WTC11 (cell line): ENCODE data around the gene CBFB. TPM values are rescaled to one million over a fixed set of nuclear protein-coding genes. Genes with fewer than 3 reads are reported as not detected.

Experiments
- ATAC-seq: fragments of 200-7000 bp; cut with Tn5 transposase; 2 replicates; pipeline ENCODE4 v1.10.0; 2021; ENCODE audit warnings: mild to moderate bottlenecking, moderate library complexity
- CTCF ChIA-PET: fragments of 300-600 bp; sonication (Branson Sonifier 250); formaldehyde crosslinking; loops from one replicate; lab custom pipeline; 2021; ENCODE audit warnings: antibody characterized with exemption; lab: Charles Lee
- POLR2A ChIA-PET: fragments of 350-600 bp; sonication (Branson Sonifier 250); formaldehyde crosslinking; loops from one replicate; lab custom pipeline; 2021; ENCODE audit warnings: antibody characterized with exemption; lab: Charles Lee
- DNase-seq: peaks from one replicate; pipeline ENCODE4 v3.0.0; 2021; ENCODE audit warnings: low spot score
- H3K27ac Mint-ChIP-seq: 2 replicates; pipeline ENCODE4 v1.8.0; 2021; ENCODE audit warnings: mixed read lengths
- H3K27me3 Mint-ChIP-seq: 2 replicates; pipeline ENCODE4 v1.8.0; 2021; ENCODE audit warnings: low read depth, mild to moderate bottlenecking, moderate library complexity, mixed read lengths
- H3K36me3 Mint-ChIP-seq: 2 replicates; pipeline ENCODE4 v1.8.0; 2021; ENCODE audit warnings: mixed read lengths
- H3K4me1 Mint-ChIP-seq: 2 replicates; pipeline ENCODE4 v1.8.0; 2022; ENCODE audit warnings: mixed read lengths
- H3K4me3 Mint-ChIP-seq: 2 replicates; pipeline ENCODE4 v1.8.0; 2021; ENCODE audit warnings: mild to moderate bottlenecking, moderate library complexity, mixed read lengths
- H3K9me3 Mint-ChIP-seq: 2 replicates; pipeline ENCODE4 v1.8.0; 2021; ENCODE audit warnings: mixed read lengths
- ATF1 ChIP-seq: sonication (generic); formaldehyde crosslinking; IDR thresholded peaks from 2 replicates; pipeline ENCODE4 v1.8.1; 2023; ENCODE audit warnings: mild to moderate bottlenecking, moderate library complexity, missing genetic modification reagents
- ELF4 ChIP-seq: sonication (generic); formaldehyde crosslinking; IDR thresholded peaks from 2 replicates; pipeline ENCODE4 v1.8.1; 2022; ENCODE audit warnings: low read depth, mild to moderate bottlenecking, moderate library complexity, missing genetic modification reagents
- EMX1 ChIP-seq: fragments of 250-450 bp; sonication (Bioruptor Pico); IDR thresholded peaks from 2 replicates; pipeline ENCODE4 v1.8.0; 2021; ENCODE audit warnings: mild to moderate bottlenecking
- ESRRA ChIP-seq: sonication (generic); formaldehyde crosslinking; IDR thresholded peaks from 2 replicates; pipeline ENCODE4 v1.8.1; 2022; ENCODE audit warnings: mild to moderate bottlenecking, missing genetic modification reagents, borderline replicate concordance
- FOXJ3 ChIP-seq: sonication (generic); formaldehyde crosslinking; IDR thresholded peaks from 2 replicates; pipeline ENCODE4 v1.9.0; 2021; ENCODE audit warnings: missing genetic modification reagents, mild to moderate bottlenecking, borderline replicate concordance
- FOXP4 ChIP-seq: sonication (generic); formaldehyde crosslinking; IDR thresholded peaks from 2 replicates; pipeline ENCODE4 v1.8.0; 2022; ENCODE audit warnings: mild to moderate bottlenecking, missing genetic modification reagents
- MAX ChIP-seq: sonication (generic); formaldehyde crosslinking; IDR thresholded peaks from 2 replicates; pipeline ENCODE4 v1.8.0; 2022; ENCODE audit warnings: mild to moderate bottlenecking, missing genetic modification reagents
- MXD4 ChIP-seq: fragments of 250-450 bp; sonication (Bioruptor Pico); IDR thresholded peaks from 2 replicates; pipeline ENCODE4 v1.8.0; 2021; ENCODE audit warnings: mild to moderate bottlenecking, moderate library complexity, borderline replicate concordance
- MYBL2 ChIP-seq: sonication (generic); formaldehyde crosslinking; IDR thresholded peaks from 2 replicates; pipeline ENCODE4 v1.8.1; 2023; ENCODE audit warnings: mild to moderate bottlenecking, moderate library complexity, missing genetic modification reagents
- NFE2L1 ChIP-seq: sonication (generic); formaldehyde crosslinking; IDR thresholded peaks from 2 replicates; pipeline ENCODE4 v1.8.1; 2023; ENCODE audit warnings: missing genetic modification reagents
- NFYB ChIP-seq: sonication (generic); formaldehyde crosslinking; conservative IDR thresholded peaks from 2 replicates; pipeline ENCODE4 v1.8.0; 2022; ENCODE audit warnings: low read depth, missing genetic modification reagents
- OVOL2 ChIP-seq: fragments of 250-450 bp; sonication (Bioruptor Pico); IDR thresholded peaks from 2 replicates; pipeline ENCODE4 v1.9.0; 2021; ENCODE audit warnings: mild to moderate bottlenecking, borderline replicate concordance
- SMAD3 ChIP-seq: sonication (generic); formaldehyde crosslinking; IDR thresholded peaks from 2 replicates; pipeline ENCODE4 v1.8.0; 2022; ENCODE audit warnings: missing genetic modification reagents, mild to moderate bottlenecking, borderline replicate concordance
- SOX15 ChIP-seq: fragments of 250-450 bp; sonication (Bioruptor Pico); IDR thresholded peaks from 2 replicates; pipeline ENCODE4 v1.9.0; 2021; ENCODE audit warnings: mild to moderate bottlenecking
- TEAD1 ChIP-seq: sonication (generic); formaldehyde crosslinking; IDR thresholded peaks from 2 replicates; pipeline ENCODE4 v1.8.0; 2022; ENCODE audit warnings: mild to moderate bottlenecking, missing genetic modification reagents
- ZNF219 ChIP-seq: sonication (generic); formaldehyde crosslinking; IDR thresholded peaks from 2 replicates; pipeline ENCODE4 v1.8.0; 2023; ENCODE audit warnings: missing genetic modification reagents, mild to moderate bottlenecking, borderline replicate concordance
- ZNF232 ChIP-seq: sonication (generic); formaldehyde crosslinking; IDR thresholded peaks from 2 replicates; pipeline ENCODE4 v1.8.0; 2022; ENCODE audit warnings: mild to moderate bottlenecking, missing genetic modification reagents
- ZNF396 ChIP-seq: fragments of 250-450 bp; sonication (Bioruptor Pico); IDR thresholded peaks from 2 replicates; pipeline ENCODE4 v1.8.0; 2021; ENCODE audit warnings: mild to moderate bottlenecking, moderate library complexity, borderline replicate concordance
- ZNF416 ChIP-seq: fragments of 250-450 bp; sonication (Bioruptor Pico); IDR thresholded peaks from 2 replicates; pipeline ENCODE4 v1.9.0; 2021; ENCODE audit warnings: mild to moderate bottlenecking, inconsistent platforms
- ZNF512 ChIP-seq: sonication (generic); formaldehyde crosslinking; IDR thresholded peaks from 2 replicates; pipeline ENCODE4 v1.8.1; 2022; ENCODE audit warnings: missing genetic modification reagents, borderline replicate concordance
- ZNF671 ChIP-seq: fragments of 250-450 bp; sonication (Bioruptor Pico); IDR thresholded peaks from 2 replicates; pipeline ENCODE4 v1.8.0; 2021; ENCODE audit warnings: mild to moderate bottlenecking
- total RNA-seq: library from RNA; stranded (reverse); gene quantifications from 3 replicates; pipeline ENCODE4 v1.2.3, GENCODE V29; 2021
- TF ChIP-seq, protein P1 (sequence below): fragments of 250-450 bp; sonication (Bioruptor Pico); IDR thresholded peaks from 2 replicates; pipeline ENCODE4 v1.9.0; 2021; ENCODE audit warnings: moderate library complexity, mild to moderate bottlenecking, inconsistent platforms, borderline replicate concordance
- TF ChIP-seq, protein P2 (sequence below): sonication (generic); formaldehyde crosslinking; IDR thresholded peaks from 2 replicates; pipeline ENCODE4 v1.8.1; 2022; ENCODE audit warnings: low read depth, missing genetic modification reagents, borderline replicate concordance
- TF ChIP-seq, protein P3 (sequence below): sonication (generic); formaldehyde crosslinking; IDR thresholded peaks from 2 replicates; pipeline ENCODE4 v1.8.1; 2023; ENCODE audit warnings: mild to moderate bottlenecking, missing genetic modification reagents, moderate library complexity

Gene CBFB
- total RNA-seq, 1 experiment from 2014 or later: 36.9 TPM

GRCh38 chr16:67109407-67110135 lies 80.6 kb downstream of the CBFB start, which contains the start of gene PHAF1 (continued):
- no peak for TF ChIP-seq OVOL2 (CRISPR knock-in tag)
- TF ChIP-seq, protein P1, sequence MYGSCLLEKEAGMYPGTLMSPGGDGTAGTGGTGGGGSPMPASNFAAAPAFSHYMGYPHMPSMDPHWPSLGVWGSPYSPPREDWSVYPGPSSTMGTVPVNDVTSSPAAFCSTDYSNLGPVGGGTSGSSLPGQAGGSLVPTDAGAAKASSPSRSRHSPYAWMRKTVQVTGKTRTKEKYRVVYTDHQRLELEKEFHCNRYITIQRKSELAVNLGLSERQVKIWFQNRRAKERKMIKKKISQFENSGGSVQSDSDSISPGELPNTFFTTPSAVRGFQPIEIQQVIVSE: no peak

- Mint-ChIP-seq H3K4me1 (peaks cover 24% of the 10 kb centered on the region), H3K9me3 (no peaks in the 10 kb centered on the region), H3K4me3 (no peak overlapping the region), H3K36me3 (no peaks in the 10 kb centered on the region), H3K27me3 (0 out of 2 replicates have a peak, but pooled peaks cover 5% of the 10 kb centered on the region), H3K27ac (no peak overlapping the region)
- ChIA-PET CTCF (interaction anchor here (1.0 to 1.5 kb wide), 5 partner anchors 8 to 354 kb away, joined by 3 to 9 read pairs (median 4); no protein-coding TSS in a partner anchor), POLR2A (no interaction called here)
- DNase-seq: no peak
- ATAC-seq: no peak
- TF ChIP-seq NFE2L1 (CRISPR knock-in tag) (no peak), OVOL2 (CRISPR knock-in tag) (no peak), ELF4 (CRISPR knock-in tag) (no peak), ZNF232 (no peak), ZNF416 (CRISPR knock-in tag) (no peak), FOXP4 (no peak), FOXJ3 (CRISPR knock-in tag) (no peak), SMAD3 (no peak)
- TF ChIP-seq, protein P2, sequence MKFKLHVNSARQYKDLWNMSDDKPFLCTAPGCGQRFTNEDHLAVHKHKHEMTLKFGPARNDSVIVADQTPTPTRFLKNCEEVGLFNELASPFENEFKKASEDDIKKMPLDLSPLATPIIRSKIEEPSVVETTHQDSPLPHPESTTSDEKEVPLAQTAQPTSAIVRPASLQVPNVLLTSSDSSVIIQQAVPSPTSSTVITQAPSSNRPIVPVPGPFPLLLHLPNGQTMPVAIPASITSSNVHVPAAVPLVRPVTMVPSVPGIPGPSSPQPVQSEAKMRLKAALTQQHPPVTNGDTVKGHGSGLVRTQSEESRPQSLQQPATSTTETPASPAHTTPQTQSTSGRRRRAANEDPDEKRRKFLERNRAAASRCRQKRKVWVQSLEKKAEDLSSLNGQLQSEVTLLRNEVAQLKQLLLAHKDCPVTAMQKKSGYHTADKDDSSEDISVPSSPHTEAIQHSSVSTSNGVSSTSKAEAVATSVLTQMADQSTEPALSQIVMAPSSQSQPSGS (CRISPR knock-in tag): no peak
- TF ChIP-seq, protein P1: no peak
Measured at GRCh38 chr16:67111951-67112444, 83.0 kb downstream of the CBFB start.

- ATAC-seq (no peak), DNase-seq (no peak)
- Mint-ChIP-seq H3K4me1 (peaks cover 24% of the 10 kb centered on the region), H3K27ac (peak overlapping the region; percentile 64), H3K27me3 (0 out of 2 replicates have a peak, but pooled peaks cover 5% of the 10 kb centered on the region), H3K36me3 (no peaks in the 10 kb centered on the region), H3K9me3 (no peaks in the 10 kb centered on the region), H3K4me3 (no peak overlapping the region)
- ChIA-PET POLR2A (interaction anchor here (0.7 kb wide), 1 partner anchor 268 kb away, joined by 4 read pairs; no protein-coding TSS in a partner anchor), CTCF (interaction anchor here (0.6 to 1.3 kb wide), 6 partner anchors 9 to 353 kb away, joined by 3 to 9 read pairs (median 3); no protein-coding TSS in a partner anchor)
- TF ChIP-seq SMAD3 (no peak), ZNF219 (CRISPR knock-in tag) (no peak), TEAD1 (CRISPR knock-in tag) (no peak), NFYB (no peak), SOX15 (CRISPR knock-in tag) (no peak), ESRRA (CRISPR knock-in tag) (no peak), ATF1 (CRISPR knock-in tag) (no peak), MAX (no peak), ZNF671 (CRISPR knock-in tag) (no peak), ZNF512 (no peak), ZNF396 (CRISPR knock-in tag) (no peak), ELF4 (CRISPR knock-in tag) (no peak), MYBL2 (CRISPR knock-in tag) (no peak), MXD4 (CRISPR knock-in tag) (no peak), EMX1 (CRISPR knock-in tag) (no peak)
- TF ChIP-seq, protein P3, sequence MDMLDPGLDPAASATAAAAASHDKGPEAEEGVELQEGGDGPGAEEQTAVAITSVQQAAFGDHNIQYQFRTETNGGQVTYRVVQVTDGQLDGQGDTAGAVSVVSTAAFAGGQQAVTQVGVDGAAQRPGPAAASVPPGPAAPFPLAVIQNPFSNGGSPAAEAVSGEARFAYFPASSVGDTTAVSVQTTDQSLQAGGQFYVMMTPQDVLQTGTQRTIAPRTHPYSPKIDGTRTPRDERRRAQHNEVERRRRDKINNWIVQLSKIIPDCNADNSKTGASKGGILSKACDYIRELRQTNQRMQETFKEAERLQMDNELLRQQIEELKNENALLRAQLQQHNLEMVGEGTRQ: no peak
Measured at GRCh38 chr16:67112591-67113399, 83.8 kb downstream of the CBFB start.
